K562 (cell line): Measurements from ENCODE around the gene SOX11. TPM values are rescaled to one million over a fixed set of nuclear protein-coding genes. Genes with fewer than 3 reads are reported as not detected.

Source experiments
- ATAC-seq: fragments of 200-7000 bp; cut with Tn5 transposase; 3 replicates; pipeline ENCODE4 v1.9.1; 2020; ENCODE audit warnings: moderate library complexity
- BruUV-seq: library from RNA; stranded (reverse); fragments of 400-500 nt; replicated peaks from 2 replicates; lab custom pipeline; 2021; lab: Mats Ljungman, UMichigan
- CTCF ChIA-PET: fragments of 300-600 bp; formaldehyde crosslinking; extraction: SDS; loops from one replicate; lab custom pipeline; 2021; ENCODE audit warnings: low intra/inter-chr PET ratio; lab: Yijun Ruan, JAX
- POLR2A ChIA-PET: fragments of 300-600, 350-650 bp; sonication (Branson Sonifier 250); formaldehyde crosslinking; extraction: SDS; loops from one replicate; lab custom pipeline; 2021; ENCODE audit warnings: antibody characterized with exemption, inconsistent platforms; lab: Yijun Ruan, JAX
- DNase-seq, 4 experiments: peaks; one replicate each; pipeline versions ENCODE4 v3.0.0 to v3.0.0-alpha.2; 2011 to 2018; ENCODE audit warnings: low spot score in 3 of 4, mixed read lengths in 3 of 4; ENCODE audit errors: extremely low read depth in 1 of 4
- FAIRE-seq: peaks from 2 replicates; lab custom pipeline; 2011; peaks lifted over from hg19 to GRCh38; lab: Jason Lieb, UNC
- H2AFZ ChIP-seq: 2 replicates; pipeline ENCODE4 v1.6.0; 2011; ENCODE audit warnings: low read depth, low read length, control low read depth, inconsistent platforms
- H3K27ac ChIP-seq: fragments of 200-600 bp; 3 replicates; pipeline ENCODE4 v1.8.0; 2011; ENCODE audit warnings: low read depth, mild to moderate bottlenecking, control low read depth, inconsistent platforms, low read length, moderate library complexity, mixed read lengths; ENCODE audit errors: extremely low read depth
- H3K27me3 ChIP-seq, 2 experiments: fragments of 300-600 bp in 1 of 2; 2 replicates in 1 of 2; 3 replicates in 1 of 2; pipeline versions ENCODE4 v1.6.0 to v1.8.0; 2011; ENCODE audit warnings: inconsistent platforms in 2 of 2, low read length in 2 of 2, mild to moderate bottlenecking in 1 of 2, mixed read lengths in 1 of 2, moderate library complexity in 1 of 2; ENCODE audit not compliant: control insufficient read depth in 2 of 2, insufficient read depth in 2 of 2
- H3K36me3 ChIP-seq: fragments of 300-600 bp; 3 replicates; pipeline ENCODE4 v1.8.0; 2011; ENCODE audit warnings: mild to moderate bottlenecking, low read length, inconsistent platforms; ENCODE audit not compliant: control insufficient read depth, insufficient read depth
- H3K4me1 ChIP-seq, 2 experiments: fragments of 200-600 bp in 1 of 2; replicated peaks in 1 of 2; 2 replicates in 1 of 2; 3 replicates in 1 of 2; pipeline versions ENCODE4 v1.5.1 to v1.8.0; 2011; ENCODE audit warnings: inconsistent platforms in 2 of 2, low read length in 2 of 2, mild to moderate bottlenecking in 1 of 2, mixed read lengths in 1 of 2, moderate library complexity in 1 of 2; ENCODE audit not compliant: control insufficient read depth in 2 of 2, insufficient read depth in 2 of 2
- H3K4me2 ChIP-seq: 2 replicates; pipeline ENCODE4 v1.6.1; 2011; ENCODE audit warnings: low read length, control low read depth, inconsistent platforms, mixed read lengths; ENCODE audit not compliant: insufficient read depth
- H3K4me3 ChIP-seq: fragments of 200-600 bp; sonication (generic), shearing (Covaris generic); 2 replicates; pipeline ENCODE4 v1.5.1; 2016; ENCODE audit warnings: control low read depth, inconsistent platforms
- H3K79me2 ChIP-seq: fragments of 200-600 bp; 3 replicates; pipeline ENCODE4 v1.8.0; 2011; ENCODE audit warnings: low read length, inconsistent platforms; ENCODE audit not compliant: control insufficient read depth, insufficient read depth
- H3K9ac ChIP-seq, 2 experiments: 2 replicates each; pipeline versions ENCODE4 v1.6.0 to v1.6.1; 2011; ENCODE audit warnings: low read depth in 2 of 2, low read length in 2 of 2, control low read depth in 1 of 2, inconsistent platforms in 1 of 2, mild to moderate bottlenecking in 1 of 2, mixed read lengths in 1 of 2; ENCODE audit not compliant: insufficient read depth in 1 of 2
- H3K9me1 ChIP-seq: one replicate; pipeline ENCODE4 v1.6.0; 2011; ENCODE audit warnings: inconsistent platforms, mild to moderate bottlenecking, low read length, moderate library complexity; ENCODE audit not compliant: control insufficient read depth, insufficient read depth
- H3K9me3 ChIP-seq: replicated peaks from 2 replicates; pipeline ENCODE4 v1.5.1; 2011; ENCODE audit warnings: low read depth, low read length, inconsistent platforms; ENCODE audit not compliant: control insufficient read depth, insufficient read depth
- H4K20me1 ChIP-seq: replicated peaks from 2 replicates; pipeline ENCODE4 v1.6.1; 2011; ENCODE audit warnings: low read length, inconsistent platforms, mixed read lengths; ENCODE audit not compliant: control insufficient read depth, insufficient read depth
- ARNT ChIP-seq, 2 experiments: fragments of 450-650 bp; IDR thresholded peaks; 2 replicates each; pipeline ENCODE4 v1.6.1; 2016; ENCODE audit warnings: mild to moderate bottlenecking in 1 of 2
- CREM ChIP-seq: IDR thresholded peaks from 2 replicates; pipeline ENCODE4 v1.6.1; 2014; ENCODE audit warnings: antibody characterized with exemption, low read depth
- ELF2 ChIP-seq: fragments of 250-450 bp; sonication (Bioruptor Pico); IDR thresholded peaks from 2 replicates; pipeline ENCODE4 v1.5.0; 2021; ENCODE audit warnings: mild to moderate bottlenecking
- GATAD2B ChIP-seq: fragments of 450-650 bp; IDR thresholded peaks from 2 replicates; pipeline ENCODE4 v1.6.1; 2017; ENCODE audit warnings: mild to moderate bottlenecking, borderline replicate concordance
- GTF2E2 ChIP-seq: fragments of 200-800 bp; sonication (Bioruptor generic); IDR thresholded peaks from 2 replicates; pipeline ENCODE4 v1.6.1; 2016; ENCODE audit warnings: missing genetic modification characterization, missing compliant biosample characterization
- IRF2 ChIP-seq: sonication (generic); formaldehyde crosslinking; IDR thresholded peaks from 2 replicates; pipeline ENCODE4 v1.8.1; 2022; ENCODE audit warnings: mild to moderate bottlenecking, missing genetic modification reagents
- NR2C2 ChIP-seq, 2 experiments: fragments of 200-800 bp in 1 of 2; sonication (Bioruptor generic) in 1 of 2; sonication (generic) in 1 of 2; formaldehyde crosslinking in 1 of 2; IDR thresholded peaks; 2 replicates each; pipeline versions ENCODE4 v1.6.1 to v1.8.0; 2016 to 2022; ENCODE audit warnings: mild to moderate bottlenecking in 1 of 2, missing compliant biosample characterization in 1 of 2, missing genetic modification characterization in 1 of 2, missing genetic modification reagents in 1 of 2
- PHF8 ChIP-seq: fragments of 200-600 bp; sonication (generic); IDR thresholded peaks from 2 replicates; pipeline ENCODE4 v1.6.1; 2012; ENCODE audit warnings: mixed run types, mild to moderate bottlenecking, inconsistent platforms, low read length, moderate library complexity, borderline replicate concordance
- PYGO2 ChIP-seq: fragments of 450-650 bp; IDR thresholded peaks from 2 replicates; pipeline ENCODE4 v1.6.1; 2016; ENCODE audit warnings: mild to moderate bottlenecking, missing genetic modification characterization, moderate library complexity, missing compliant biosample characterization
- RUNX1 ChIP-seq: sonication (generic); IDR thresholded peaks from 2 replicates; pipeline ENCODE4 v1.6.1; 2016; ENCODE audit warnings: antibody characterized with exemption, low read depth
- TAF7 ChIP-seq: fragments of 450-650 bp; IDR thresholded peaks from 2 replicates; pipeline ENCODE4 v1.6.1; 2016; ENCODE audit warnings: missing genetic modification characterization, missing compliant biosample characterization
- WGBS: fragments of 100-300 bp; shearing (Covaris generic); methylation state at CpG from one replicate; pipeline ENCODE4 v1.1.6; 2016; ENCODE audit warnings: low coverage, mixed read lengths; ENCODE audit not compliant: insufficient coverage; ENCODE audit errors: missing lambda C conversion rate; 5-methylcytosine and 5-hydroxymethylcytosine counted together
- in situ Hi-C: fragments of 300-500 bp; cut with MboI; formaldehyde crosslinking; loops from 4 replicates; pipeline ENCODE4 v1.15.0; 2018; ENCODE audit warnings: inconsistent platforms, mixed read lengths
- intact Hi-C: fragments of 100-400 bp; cut with micrococcal nuclease; formaldehyde crosslinking; loops from 2 replicates; pipeline ENCODE4 v1.14.2; 2022
- polyA plus RNA-seq, 8 experiments: library from polyadenylated mRNA; depleted of rRNA in 4 of 8; stranded (reverse) in 5 of 8; unstranded in 3 of 8; fragments of >200 nt; fragmentation: Nextera tagmentation in 2 of 8; fragmentation: Illumina TruSeq in 1 of 8; extraction: Ambion mirVana in 2 of 8; extraction: Trizol in 1 of 8; gene quantifications; 2 replicates each; pipeline versions ENCODE4 v1.2.1 to v1.2.3, GENCODE V29; 2011 to 2014; ENCODE audit warnings: inconsistent platforms in 1 of 8, missing spikeins in 1 of 8
- total RNA-seq, 7 experiments: library from RNA; depleted of rRNA in 6 of 7; stranded (reverse); fragments of >200 nt in 6 of 7; fragmentation: Illumina TruSeq in 2 of 7; extraction: Trizol in 2 of 7; gene quantifications; 2 replicates each; pipeline versions ENCODE4 v1.2.1 to v1.2.3, GENCODE V29; 2011 to 2021; ENCODE audit warnings: low replicate concordance in 1 of 7
- TF ChIP-seq, protein P1 (sequence below): fragments of 250-450 bp; sonication (Bioruptor Pico); IDR thresholded peaks from 2 replicates; pipeline ENCODE4 v1.5.0; 2021
- TF ChIP-seq, protein P2 (sequence below): sonication (generic); formaldehyde crosslinking; IDR thresholded peaks from 2 replicates; pipeline ENCODE4 v1.5.0; 2020; ENCODE audit warnings: missing genetic modification reagents
- TF ChIP-seq, protein P3 (sequence below): fragments of 450-650 bp; IDR thresholded peaks from 2 replicates; pipeline ENCODE4 v1.6.1; 2016; ENCODE audit warnings: low read depth

The SOX11 gene
- total and polyA plus RNA-seq, 9 of the 15 experiments (the other 6 are each of a cell fraction or from before 2014, with no cell fraction given): 0.02 TPM; not detected in 8

DNA sequence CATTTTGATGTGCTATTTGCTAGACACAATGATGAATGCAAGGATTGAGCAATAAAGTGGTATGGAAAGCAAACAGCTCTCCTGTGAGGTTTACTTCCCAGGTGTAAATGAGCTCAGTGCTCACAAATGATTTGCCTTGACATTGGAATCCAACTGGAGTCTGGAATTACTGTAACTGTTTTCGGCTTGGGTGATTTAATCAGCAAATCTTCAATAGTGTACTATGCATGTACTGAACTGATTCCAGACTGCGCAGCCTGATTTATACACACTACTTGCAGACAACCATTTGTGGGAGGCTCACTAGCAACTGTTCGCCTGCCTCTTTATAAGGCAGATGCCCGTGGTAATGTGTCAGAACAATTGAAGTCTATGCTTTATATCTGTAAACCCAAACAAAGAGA, 27.9 kb upstream of the SOX11 start:
- intact Hi-C loops: no loop called here
- 2% methylated on average over 4 of the region's 4 CpGs for WGBS
- no peaks in the 10 kb centered on the region for H3K36me3 ChIP-seq
- no peaks in the 10 kb centered on the region for H4K20me1 ChIP-seq
- H3K4me3 ChIP-seq: no peak overlapping the region
- in situ Hi-C loops: no loop called here
- no peak overlapping the region for H2AFZ ChIP-seq
- no peaks in the 10 kb centered on the region for H3K79me2 ChIP-seq
- BruUV-seq: no TSS peak
- POLR2A ChIA-PET: no interaction called here
- FAIRE-seq (no peak), DNase-seq (no peak), ATAC-seq (no peak)
- H3K9me3 ChIP-seq: no peaks in the 10 kb centered on the region
- no peak overlapping the region for H3K27ac ChIP-seq
- no peak overlapping the region for H3K4me2 ChIP-seq
- H3K9ac ChIP-seq: no peak overlapping the region
- H3K9me1 ChIP-seq: no peaks in the 10 kb centered on the region
- no peaks in the 10 kb centered on the region for H3K27me3 ChIP-seq
- CTCF ChIA-PET: no interaction called here
- H3K4me1 ChIP-seq: no peaks in the 10 kb centered on the region
- TF ChIP-seq PYGO2 (tag): no peak
- TF ChIP-seq IRF2 (CRISPR knock-in tag): no peak
- TF ChIP-seq GTF2E2 (tag): no peak
- no peak for TF ChIP-seq CREM
- no peak for TF ChIP-seq PHF8
- TF ChIP-seq, protein P1, sequence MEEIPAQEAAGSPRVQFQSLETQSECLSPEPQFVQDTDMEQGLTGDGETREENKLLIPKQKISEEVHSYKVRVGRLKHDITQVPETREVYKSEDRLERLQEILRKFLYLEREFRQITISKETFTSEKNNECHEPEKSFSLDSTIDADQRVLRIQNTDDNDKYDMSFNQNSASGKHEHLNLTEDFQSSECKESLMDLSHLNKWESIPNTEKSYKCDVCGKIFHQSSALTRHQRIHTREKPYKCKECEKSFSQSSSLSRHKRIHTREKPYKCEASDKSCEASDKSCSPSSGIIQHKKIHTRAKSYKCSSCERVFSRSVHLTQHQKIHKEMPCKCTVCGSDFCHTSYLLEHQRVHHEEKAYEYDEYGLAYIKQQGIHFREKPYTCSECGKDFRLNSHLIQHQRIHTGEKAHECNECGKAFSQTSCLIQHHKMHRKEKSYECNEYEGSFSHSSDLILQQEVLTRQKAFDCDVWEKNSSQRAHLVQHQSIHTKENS (CRISPR knock-in tag): no peak
- TF ChIP-seq NR2C2 (CRISPR knock-in tag; IDR thresholded peaks at IDR 0.05): no peak
- no peak for TF ChIP-seq NR2C2 (tag; IDR thresholded peaks at IDR 0.05)
- TF ChIP-seq, protein P2, sequence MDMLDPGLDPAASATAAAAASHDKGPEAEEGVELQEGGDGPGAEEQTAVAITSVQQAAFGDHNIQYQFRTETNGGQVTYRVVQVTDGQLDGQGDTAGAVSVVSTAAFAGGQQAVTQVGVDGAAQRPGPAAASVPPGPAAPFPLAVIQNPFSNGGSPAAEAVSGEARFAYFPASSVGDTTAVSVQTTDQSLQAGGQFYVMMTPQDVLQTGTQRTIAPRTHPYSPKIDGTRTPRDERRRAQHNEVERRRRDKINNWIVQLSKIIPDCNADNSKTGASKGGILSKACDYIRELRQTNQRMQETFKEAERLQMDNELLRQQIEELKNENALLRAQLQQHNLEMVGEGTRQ (CRISPR knock-in tag): no peak
- TF ChIP-seq, protein P3, sequence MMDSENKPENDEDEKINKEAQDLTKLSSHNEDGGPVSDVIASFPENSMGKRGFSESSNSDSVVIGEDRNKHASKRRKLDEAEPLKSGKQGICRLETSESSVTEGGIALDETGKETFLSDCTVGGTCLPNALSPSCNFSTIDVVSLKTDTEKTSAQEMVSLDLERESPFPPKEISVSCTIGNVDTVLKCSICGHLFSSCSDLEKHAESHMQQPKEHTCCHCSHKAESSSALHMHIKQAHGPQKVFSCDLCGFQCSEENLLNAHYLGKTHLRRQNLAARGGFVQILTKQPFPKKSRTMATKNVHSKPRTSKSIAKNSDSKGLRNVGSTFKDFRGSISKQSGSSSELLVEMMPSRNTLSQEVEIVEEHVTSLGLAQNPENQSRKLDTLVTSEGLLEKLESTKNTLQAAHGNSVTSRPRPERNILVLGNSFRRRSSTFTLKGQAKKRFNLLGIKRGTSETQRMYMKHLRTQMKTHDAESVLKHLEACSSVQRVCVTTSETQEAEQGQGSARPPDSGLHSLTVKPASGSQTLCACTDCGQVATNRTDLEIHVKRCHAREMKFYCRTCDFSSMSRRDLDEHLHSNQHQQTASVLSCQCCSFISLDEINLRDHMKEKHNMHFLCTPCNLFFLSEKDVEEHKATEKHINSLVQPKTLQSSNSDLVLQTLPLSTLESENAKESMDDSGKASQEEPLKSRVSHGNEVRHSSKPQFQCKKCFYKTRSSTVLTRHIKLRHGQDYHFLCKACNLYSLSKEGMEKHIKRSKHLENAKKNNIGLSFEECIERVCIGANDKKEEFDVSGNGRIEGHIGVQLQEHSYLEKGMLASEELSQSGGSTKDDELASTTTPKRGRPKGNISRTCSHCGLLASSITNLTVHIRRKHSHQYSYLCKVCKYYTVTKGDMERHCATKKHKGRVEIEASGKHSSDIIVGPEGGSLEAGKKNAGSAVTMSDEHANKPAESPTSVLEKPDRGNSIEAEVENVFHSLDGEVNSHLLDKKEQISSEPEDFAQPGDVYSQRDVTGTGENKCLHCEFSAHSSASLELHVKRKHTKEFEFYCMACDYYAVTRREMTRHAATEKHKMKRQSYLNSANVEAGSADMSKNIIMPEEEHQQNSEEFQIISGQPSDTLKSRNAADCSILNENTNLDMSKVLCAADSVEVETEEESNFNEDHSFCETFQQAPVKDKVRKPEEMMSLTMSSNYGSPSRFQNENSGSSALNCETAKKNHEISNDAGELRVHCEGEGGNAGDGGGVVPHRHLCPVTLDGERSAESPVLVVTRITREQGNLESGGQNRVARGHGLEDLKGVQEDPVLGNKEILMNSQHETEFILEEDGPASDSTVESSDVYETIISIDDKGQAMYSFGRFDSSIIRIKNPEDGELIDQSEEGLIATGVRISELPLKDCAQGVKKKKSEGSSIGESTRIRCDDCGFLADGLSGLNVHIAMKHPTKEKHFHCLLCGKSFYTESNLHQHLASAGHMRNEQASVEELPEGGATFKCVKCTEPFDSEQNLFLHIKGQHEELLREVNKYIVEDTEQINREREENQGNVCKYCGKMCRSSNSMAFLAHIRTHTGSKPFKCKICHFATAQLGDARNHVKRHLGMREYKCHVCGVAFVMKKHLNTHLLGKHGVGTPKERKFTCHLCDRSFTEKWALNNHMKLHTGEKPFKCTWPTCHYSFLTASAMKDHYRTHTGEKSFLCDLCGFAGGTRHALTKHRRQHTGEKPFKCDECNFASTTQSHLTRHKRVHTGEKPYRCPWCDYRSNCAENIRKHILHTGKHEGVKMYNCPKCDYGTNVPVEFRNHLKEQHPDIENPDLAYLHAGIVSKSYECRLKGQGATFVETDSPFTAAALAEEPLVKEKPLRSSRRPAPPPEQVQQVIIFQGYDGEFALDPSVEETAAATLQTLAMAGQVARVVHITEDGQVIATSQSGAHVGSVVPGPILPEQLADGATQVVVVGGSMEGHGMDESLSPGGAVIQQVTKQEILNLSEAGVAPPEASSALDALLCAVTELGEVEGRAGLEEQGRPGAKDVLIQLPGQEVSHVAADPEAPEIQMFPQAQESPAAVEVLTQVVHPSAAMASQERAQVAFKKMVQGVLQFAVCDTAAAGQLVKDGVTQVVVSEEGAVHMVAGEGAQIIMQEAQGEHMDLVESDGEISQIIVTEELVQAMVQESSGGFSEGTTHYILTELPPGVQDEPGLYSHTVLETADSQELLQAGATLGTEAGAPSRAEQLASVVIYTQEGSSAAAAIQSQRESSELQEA: no peak
- no peak for TF ChIP-seq ARNT (IDR thresholded peaks at IDR 0.05)
- TF ChIP-seq RUNX1: no peak
- no peak for TF ChIP-seq TAF7 (tag)
- TF ChIP-seq ELF2 (CRISPR knock-in tag): no peak
- no peak for TF ChIP-seq GATAD2B
